ENCODE results near the gene PGLYRP3.
A peak's percentile ranks its signal among the peaks of the same experiment; 100 is the strongest.

Gene PGLYRP3

DNA sequence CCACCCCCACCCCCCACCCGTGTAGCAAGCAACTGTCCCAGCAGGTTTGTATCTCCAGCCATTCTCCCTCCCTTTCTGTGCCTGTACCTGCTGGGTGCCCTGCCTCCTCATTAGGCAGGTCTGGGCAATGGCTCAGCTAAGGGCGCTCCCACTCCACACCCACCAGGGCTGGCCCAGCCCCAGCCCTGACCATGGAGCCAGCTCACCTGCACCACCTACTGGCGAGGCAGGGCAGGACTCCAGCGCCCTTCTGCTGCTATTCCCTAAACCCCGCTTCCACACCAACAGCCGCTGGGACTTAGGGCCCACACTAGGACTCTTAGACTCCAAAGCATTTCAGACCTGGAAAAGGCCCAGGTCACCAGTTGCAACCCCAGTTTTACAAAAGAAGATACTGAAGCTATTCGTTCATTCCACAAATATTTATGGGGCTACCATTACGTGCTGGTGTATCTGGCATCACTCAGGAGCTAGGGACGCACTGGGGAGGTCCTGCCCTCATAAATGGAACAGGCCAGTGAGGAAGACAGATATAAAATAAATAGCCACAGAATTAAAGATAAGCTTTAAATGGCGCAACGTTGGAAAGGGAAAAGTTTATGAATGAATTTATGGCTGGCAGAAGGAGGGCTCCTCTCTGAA lies 24.0 kb downstream of the PGLYRP3 start:
- TF ChIP-seq, protein P1, sequence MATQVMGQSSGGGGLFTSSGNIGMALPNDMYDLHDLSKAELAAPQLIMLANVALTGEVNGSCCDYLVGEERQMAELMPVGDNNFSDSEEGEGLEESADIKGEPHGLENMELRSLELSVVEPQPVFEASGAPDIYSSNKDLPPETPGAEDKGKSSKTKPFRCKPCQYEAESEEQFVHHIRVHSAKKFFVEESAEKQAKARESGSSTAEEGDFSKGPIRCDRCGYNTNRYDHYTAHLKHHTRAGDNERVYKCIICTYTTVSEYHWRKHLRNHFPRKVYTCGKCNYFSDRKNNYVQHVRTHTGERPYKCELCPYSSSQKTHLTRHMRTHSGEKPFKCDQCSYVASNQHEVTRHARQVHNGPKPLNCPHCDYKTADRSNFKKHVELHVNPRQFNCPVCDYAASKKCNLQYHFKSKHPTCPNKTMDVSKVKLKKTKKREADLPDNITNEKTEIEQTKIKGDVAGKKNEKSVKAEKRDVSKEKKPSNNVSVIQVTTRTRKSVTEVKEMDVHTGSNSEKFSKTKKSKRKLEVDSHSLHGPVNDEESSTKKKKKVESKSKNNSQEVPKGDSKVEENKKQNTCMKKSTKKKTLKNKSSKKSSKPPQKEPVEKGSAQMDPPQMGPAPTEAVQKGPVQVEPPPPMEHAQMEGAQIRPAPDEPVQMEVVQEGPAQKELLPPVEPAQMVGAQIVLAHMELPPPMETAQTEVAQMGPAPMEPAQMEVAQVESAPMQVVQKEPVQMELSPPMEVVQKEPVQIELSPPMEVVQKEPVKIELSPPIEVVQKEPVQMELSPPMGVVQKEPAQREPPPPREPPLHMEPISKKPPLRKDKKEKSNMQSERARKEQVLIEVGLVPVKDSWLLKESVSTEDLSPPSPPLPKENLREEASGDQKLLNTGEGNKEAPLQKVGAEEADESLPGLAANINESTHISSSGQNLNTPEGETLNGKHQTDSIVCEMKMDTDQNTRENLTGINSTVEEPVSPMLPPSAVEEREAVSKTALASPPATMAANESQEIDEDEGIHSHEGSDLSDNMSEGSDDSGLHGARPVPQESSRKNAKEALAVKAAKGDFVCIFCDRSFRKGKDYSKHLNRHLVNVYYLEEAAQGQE (IDR thresholded peaks at IDR 0.05; ENCODE audit: insufficient replicate concordance, low read depth), result no peak
- TF ChIP-seq, protein P2, sequence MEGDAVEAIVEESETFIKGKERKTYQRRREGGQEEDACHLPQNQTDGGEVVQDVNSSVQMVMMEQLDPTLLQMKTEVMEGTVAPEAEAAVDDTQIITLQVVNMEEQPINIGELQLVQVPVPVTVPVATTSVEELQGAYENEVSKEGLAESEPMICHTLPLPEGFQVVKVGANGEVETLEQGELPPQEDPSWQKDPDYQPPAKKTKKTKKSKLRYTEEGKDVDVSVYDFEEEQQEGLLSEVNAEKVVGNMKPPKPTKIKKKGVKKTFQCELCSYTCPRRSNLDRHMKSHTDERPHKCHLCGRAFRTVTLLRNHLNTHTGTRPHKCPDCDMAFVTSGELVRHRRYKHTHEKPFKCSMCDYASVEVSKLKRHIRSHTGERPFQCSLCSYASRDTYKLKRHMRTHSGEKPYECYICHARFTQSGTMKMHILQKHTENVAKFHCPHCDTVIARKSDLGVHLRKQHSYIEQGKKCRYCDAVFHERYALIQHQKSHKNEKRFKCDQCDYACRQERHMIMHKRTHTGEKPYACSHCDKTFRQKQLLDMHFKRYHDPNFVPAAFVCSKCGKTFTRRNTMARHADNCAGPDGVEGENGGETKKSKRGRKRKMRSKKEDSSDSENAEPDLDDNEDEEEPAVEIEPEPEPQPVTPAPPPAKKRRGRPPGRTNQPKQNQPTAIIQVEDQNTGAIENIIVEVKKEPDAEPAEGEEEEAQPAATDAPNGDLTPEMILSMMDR (IDR thresholded peaks at IDR 0.05; ENCODE audit: insufficient read depth, low read length), result peak; percentile 41
- TF ChIP-seq SPI1 (IDR thresholded peaks at IDR 0.05; ENCODE audit: borderline replicate concordance, low read depth), result no peak
- TF ChIP-seq POLR2AphosphoS5 (IDR thresholded peaks at IDR 0.05; ENCODE audit: low read depth), result no peak
- no peak for TF ChIP-seq GABPA (IDR thresholded peaks at IDR 0.05; ENCODE audit: low read depth)
- H3K4me3 ChIP-seq (replicated peaks; ENCODE audit: insufficient read depth, low read length), result no peak overlapping the region
- DNase-seq (ENCODE audit: low read depth in 1 of 2, low spot score in 1 of 2), result no peak
- H3K27me3 ChIP-seq (ENCODE audit: insufficient read depth, poor library complexity, severe bottlenecking), result peaks cover 8% of the 10 kb centered on the region
- no peak overlapping the region for H3K27ac ChIP-seq (replicated peaks)

DNA sequence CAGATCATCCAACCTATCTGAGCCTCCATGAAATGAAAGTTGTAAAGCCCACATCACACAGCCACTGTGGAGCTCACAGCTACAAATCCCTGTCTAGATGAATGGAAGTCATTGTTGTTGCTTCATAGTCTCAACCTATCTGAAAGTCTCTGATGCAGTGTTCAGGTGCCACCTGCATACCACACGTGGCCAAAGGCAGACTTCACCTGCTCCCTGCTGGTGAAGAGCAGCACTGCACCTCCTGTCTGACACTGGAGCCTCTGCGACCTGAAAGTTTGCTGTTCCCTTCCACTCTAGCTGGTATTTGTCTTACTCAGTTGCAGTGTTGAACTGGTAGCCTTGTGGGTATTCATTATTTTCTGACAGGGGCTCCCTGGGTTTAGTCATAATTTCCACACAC lies 34.9 kb downstream of the PGLYRP3 start:
- peaks cover 2% of the 10 kb centered on the region for H3K27me3 ChIP-seq (ENCODE audit: insufficient read depth, poor library complexity, severe bottlenecking)
- no peak overlapping the region for H3K4me3 ChIP-seq (replicated peaks; ENCODE audit: insufficient read depth, low read length)
- H3K27ac ChIP-seq (replicated peaks), result no peak overlapping the region
- peak in 1 of 2 experiments; percentile 36 for DNase-seq (ENCODE audit: low read depth in 1 of 2, low spot score in 1 of 2)
- TF ChIP-seq POLR2AphosphoS5 (IDR thresholded peaks at IDR 0.05; ENCODE audit: low read depth) (no peak), SPI1 (IDR thresholded peaks at IDR 0.05; ENCODE audit: borderline replicate concordance, low read depth) (no peak)
- TF ChIP-seq, protein P2 (IDR thresholded peaks at IDR 0.05; ENCODE audit: insufficient read depth, low read length), result peak; percentile 82

DNA sequence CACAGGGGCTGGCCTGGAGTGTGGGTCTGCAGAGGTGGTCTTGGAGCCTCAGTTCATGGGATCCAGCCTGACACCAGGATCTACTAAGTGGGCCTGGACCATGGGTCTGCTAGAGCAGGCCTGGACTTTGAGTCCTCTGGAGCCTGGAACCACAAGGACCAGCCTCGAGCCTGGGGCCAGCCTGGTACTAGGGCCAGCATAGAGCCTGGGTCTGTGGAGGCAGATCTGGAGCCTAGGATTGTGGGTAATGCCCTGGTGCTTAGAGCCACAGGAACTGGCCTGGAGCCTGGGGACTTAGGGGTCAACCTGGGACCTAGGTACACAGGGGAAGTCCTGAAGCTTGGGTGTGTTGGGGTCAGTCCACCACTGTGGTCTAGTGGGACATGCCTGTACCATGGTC lies 40.6 kb downstream of the PGLYRP3 start:
- H3K27me3 ChIP-seq (ENCODE audit: insufficient read depth, poor library complexity, severe bottlenecking), result peaks cover 2% of the 10 kb centered on the region
- no peak for DNase-seq (ENCODE audit: low read depth in 1 of 2, low spot score in 1 of 2)
- TF ChIP-seq GABPA (IDR thresholded peaks at IDR 0.05; ENCODE audit: low read depth) (no peak), SPI1 (IDR thresholded peaks at IDR 0.05; ENCODE audit: borderline replicate concordance, low read depth) (no peak), POLR2AphosphoS5 (IDR thresholded peaks at IDR 0.05; ENCODE audit: low read depth) (no peak)
- TF ChIP-seq, protein P1 (IDR thresholded peaks at IDR 0.05; ENCODE audit: insufficient replicate concordance, low read depth), result no peak
- TF ChIP-seq, protein P2 (IDR thresholded peaks at IDR 0.05; ENCODE audit: insufficient read depth, low read length), result no peak
- H3K27ac ChIP-seq (replicated peaks), result no peak overlapping the region
- no peak overlapping the region for H3K4me3 ChIP-seq (replicated peaks; ENCODE audit: insufficient read depth, low read length)

DNA sequence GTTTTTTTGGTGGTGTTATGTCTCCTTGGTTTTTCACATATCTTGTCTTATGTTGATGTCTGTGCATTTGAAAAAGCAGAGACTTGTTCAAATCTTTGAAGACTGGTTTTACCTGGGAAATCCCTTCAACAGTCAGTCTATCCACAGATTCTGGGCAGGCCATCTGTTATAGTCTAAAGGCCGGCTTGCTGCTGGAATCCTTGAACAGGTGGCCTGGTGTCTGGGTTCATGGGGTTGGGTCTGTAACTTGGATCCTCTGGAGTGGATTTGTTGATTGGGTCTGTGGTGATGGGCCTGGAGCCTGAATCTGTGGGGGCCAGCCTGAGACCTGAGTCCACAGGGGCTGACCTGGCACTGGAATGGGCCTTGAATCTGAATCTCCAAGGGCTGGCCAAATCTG lies 41.0 kb downstream of the PGLYRP3 start:
- TF ChIP-seq, protein P1 (IDR thresholded peaks at IDR 0.05; ENCODE audit: insufficient replicate concordance, low read depth), result no peak
- TF ChIP-seq POLR2AphosphoS5 (IDR thresholded peaks at IDR 0.05; ENCODE audit: low read depth) (no peak), GABPA (IDR thresholded peaks at IDR 0.05; ENCODE audit: low read depth) (no peak)
- no peak for DNase-seq (ENCODE audit: low read depth in 1 of 2, low spot score in 1 of 2)
- Histone ChIP-seq H3K4me3 (replicated peaks; ENCODE audit: insufficient read depth, low read length) (no peak overlapping the region), H3K27ac (replicated peaks) (no peak overlapping the region), H3K27me3 (ENCODE audit: insufficient read depth, poor library complexity, severe bottlenecking) (peaks cover 4% of the 10 kb centered on the region)

All from HL-60 (cell line).